GM06990 (cell line): Measurements from ENCODE around the gene NFAM1.

Experiments used
- DNase-seq: peaks from one replicate; pipeline ENCODE4 v3.0.0-alpha.2; 2011; ENCODE audit not compliant: insufficient read length; ENCODE audit errors: extremely low read depth
- H3K27me3 ChIP-seq: replicated peaks from 2 replicates; pipeline ENCODE4 v1.6.0; 2011; ENCODE audit warnings: low read length; ENCODE audit not compliant: control insufficient read depth, insufficient read depth
- H3K36me3 ChIP-seq: 2 replicates; pipeline ENCODE4 v1.5.1; 2011; ENCODE audit warnings: low read length; ENCODE audit not compliant: control insufficient read depth, insufficient read depth
- H3K4me3 ChIP-seq: replicated peaks from 2 replicates; pipeline ENCODE4 v1.5.1; 2011; ENCODE audit warnings: low read depth, mild to moderate bottlenecking, control low read depth, low read length
- TF ChIP-seq, protein P1 (sequence below): IDR thresholded peaks from 2 replicates; pipeline ENCODE4 v1.5.1; 2011; ENCODE audit warnings: low read length, control low read depth, mild to moderate bottlenecking, inconsistent platforms; ENCODE audit not compliant: insufficient read depth, poor library complexity, severe bottlenecking

NFAM1 gene

DNA sequence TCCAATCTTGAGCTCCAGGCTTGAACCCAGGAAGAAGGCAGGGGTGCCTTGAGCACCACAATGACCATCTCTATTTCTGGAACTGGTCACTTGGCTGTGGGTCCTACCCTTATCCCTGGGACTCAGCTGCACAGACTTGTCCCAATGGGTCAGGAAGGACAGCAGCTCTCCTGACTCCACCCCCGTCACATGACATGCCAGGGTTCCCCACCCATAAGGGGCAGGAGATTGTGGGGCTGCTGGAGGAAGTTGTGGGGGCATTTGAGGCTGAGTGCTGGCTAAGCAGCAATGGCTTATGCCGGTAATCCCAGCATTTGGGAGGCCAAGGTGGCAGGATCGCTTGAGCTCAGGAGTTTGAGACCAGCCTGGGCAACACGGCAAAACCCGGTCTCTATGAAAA is 56.2 kb downstream of the NFAM1 start:
- TF ChIP-seq, protein P1, sequence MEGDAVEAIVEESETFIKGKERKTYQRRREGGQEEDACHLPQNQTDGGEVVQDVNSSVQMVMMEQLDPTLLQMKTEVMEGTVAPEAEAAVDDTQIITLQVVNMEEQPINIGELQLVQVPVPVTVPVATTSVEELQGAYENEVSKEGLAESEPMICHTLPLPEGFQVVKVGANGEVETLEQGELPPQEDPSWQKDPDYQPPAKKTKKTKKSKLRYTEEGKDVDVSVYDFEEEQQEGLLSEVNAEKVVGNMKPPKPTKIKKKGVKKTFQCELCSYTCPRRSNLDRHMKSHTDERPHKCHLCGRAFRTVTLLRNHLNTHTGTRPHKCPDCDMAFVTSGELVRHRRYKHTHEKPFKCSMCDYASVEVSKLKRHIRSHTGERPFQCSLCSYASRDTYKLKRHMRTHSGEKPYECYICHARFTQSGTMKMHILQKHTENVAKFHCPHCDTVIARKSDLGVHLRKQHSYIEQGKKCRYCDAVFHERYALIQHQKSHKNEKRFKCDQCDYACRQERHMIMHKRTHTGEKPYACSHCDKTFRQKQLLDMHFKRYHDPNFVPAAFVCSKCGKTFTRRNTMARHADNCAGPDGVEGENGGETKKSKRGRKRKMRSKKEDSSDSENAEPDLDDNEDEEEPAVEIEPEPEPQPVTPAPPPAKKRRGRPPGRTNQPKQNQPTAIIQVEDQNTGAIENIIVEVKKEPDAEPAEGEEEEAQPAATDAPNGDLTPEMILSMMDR, result no peak
- no peaks in the 10 kb centered on the region for H3K36me3 ChIP-seq
- H3K27me3 ChIP-seq, result no peaks in the 10 kb centered on the region
- H3K4me3 ChIP-seq, result no peak overlapping the region
- no peak for DNase-seq

DNA sequence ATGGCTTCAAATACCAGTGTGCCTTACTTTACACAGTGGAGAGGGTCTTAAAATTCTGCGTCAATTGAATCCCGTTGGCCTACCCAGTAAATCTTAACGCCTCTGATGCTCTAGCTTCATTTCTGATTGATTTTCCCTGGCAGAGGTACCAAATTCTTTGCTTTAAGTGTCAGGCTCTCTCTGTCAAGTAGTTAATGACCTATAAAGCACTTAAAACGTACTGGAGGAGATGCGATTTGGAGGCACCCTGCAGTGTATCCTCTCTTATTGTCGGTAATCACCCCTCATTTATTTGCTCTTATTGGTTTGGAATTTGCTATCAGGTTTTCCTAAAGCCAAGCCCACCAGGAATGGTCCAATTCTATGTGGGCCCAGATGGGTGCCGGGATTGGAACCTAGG is 59.2 kb downstream of the NFAM1 start:
- no peaks in the 10 kb centered on the region for H3K36me3 ChIP-seq
- H3K27me3 ChIP-seq, result peaks cover 3% of the 10 kb centered on the region; the same call in 1 of the 2 replicates
- no peak for DNase-seq
- no peak overlapping the region for H3K4me3 ChIP-seq
- TF ChIP-seq, protein P1, result no peak

DNA sequence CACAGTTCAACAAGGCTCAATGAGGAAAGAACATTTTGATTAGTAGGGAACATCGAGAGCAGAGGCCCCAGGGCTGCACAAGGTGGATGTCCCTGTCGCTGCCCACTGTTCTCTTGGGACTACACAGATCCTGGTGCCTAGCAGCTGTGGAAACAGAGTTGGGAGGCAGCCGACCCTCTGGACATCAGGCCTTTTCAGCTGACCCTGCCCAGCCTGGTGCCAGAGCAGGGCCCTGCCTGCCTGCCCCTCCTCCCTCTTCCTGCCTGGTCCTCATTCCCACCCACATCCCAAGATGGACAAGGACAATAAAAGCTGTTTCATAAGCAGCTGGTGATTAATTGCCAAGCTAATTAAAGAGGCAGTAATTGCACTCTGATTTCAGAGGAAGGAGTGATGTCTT is 60.7 kb downstream of the NFAM1 start:
- TF ChIP-seq, protein P1, result no peak
- no peak for DNase-seq
- H3K4me3 ChIP-seq, result no peak overlapping the region

DNA sequence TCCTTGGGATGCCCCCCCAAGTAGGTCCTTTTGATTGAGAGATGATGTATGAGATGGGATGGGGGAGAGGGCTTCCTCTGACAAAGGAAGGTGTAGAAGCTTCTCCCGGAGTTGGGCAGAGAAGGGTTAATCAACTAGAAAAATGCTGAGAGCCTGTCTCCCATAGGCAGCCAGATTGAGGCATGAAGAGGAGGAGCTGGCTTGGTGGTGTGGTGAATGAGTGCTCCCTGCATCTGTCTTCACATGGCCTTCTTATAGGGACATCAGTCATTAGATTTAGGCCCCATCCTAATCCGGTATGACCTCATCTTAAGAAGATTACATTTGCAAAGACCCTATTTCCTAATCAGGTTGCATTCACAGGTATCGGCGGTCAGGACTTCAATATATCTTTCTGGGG is 61.1 kb downstream of the NFAM1 start:
- Histone ChIP-seq H3K27me3 (peaks cover 5% of the 10 kb centered on the region), H3K4me3 (no peak overlapping the region), H3K36me3 (no peaks in the 10 kb centered on the region)
- DNase-seq, result no peak
- TF ChIP-seq, protein P1, result no peak

More for the DNA sequence above, 60.7 kb downstream of the NFAM1 start:
- H3K27me3 ChIP-seq, result peaks cover 5% of the 10 kb centered on the region
- H3K36me3 ChIP-seq, result no peaks in the 10 kb centered on the region

DNA sequence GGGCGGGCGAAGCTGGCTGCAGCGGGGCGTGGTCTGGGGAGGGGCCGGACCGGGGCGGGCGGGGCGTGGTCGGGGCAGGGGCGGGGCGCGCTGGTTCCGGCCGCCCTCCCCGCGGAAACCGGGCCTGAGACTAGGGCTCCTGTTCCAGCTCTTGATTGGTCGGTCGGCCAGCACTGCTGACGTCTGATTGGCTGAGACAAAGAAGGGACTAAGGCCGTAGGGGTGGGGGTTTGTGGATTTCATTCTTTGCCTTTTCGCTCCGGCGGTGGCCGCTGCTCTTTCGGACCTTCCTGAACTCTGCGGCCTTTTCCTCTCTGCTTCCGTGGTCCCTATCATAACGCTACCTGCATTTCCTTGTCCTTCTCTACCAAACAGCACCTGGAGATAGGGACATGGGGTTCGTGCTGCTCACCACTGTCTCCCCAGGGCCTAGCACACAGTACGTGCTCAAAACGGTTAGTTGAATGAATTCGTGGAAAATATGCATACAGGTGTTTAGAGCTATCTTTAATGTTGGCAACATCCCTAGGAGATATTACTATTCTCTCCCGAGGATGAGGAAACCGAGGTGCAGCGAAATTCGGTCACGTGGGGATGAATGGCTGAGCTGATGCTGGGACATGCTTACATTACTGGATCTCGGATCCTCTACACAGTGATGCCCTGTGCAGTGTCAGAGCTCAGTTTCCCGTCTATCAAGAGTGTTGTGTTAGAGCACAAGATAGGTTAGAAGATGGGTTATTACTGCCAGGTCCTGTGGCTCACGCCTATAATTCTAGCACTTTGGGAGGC is 62.8 kb downstream of the NFAM1 start:
- H3K27me3 ChIP-seq, result peaks cover 6% of the 10 kb centered on the region

More for the DNA sequence above, 62.8 kb downstream of the NFAM1 start:
- peak overlapping the region; percentile 66 for H3K4me3 ChIP-seq
- DNase-seq, result peak; percentile 80
- TF ChIP-seq, protein P1, result no peak
- H3K36me3 ChIP-seq, result no peaks in the 10 kb centered on the region
